Panc1 (cell line): ENCODE results near the gene MGAT4A. TPM values are rescaled to one million over a fixed set of nuclear protein-coding genes. Genes with fewer than 3 reads are reported as not detected.

Source experiments
- ATAC-seq: fragments of 200-7000 bp; cut with Tn5 transposase; 2 replicates; pipeline ENCODE4 v1.9.1; 2020; ENCODE audit warnings: mild to moderate bottlenecking, moderate library complexity
- BruUV-seq: library from RNA; stranded (reverse); fragments of 400-500 nt; replicated peaks from 2 replicates; lab custom pipeline; 2021; lab: Mats Ljungman, UMichigan
- CTCF ChIA-PET: fragments of 300-600 bp; sonication (Branson Sonifier 250); formaldehyde crosslinking; loops from one replicate; lab custom pipeline; 2022; ENCODE audit warnings: antibody characterized with exemption; lab: Charles Lee
- POLR2A ChIA-PET: fragments of 300-600 bp; sonication (Branson Sonifier 250); formaldehyde crosslinking; loops from one replicate; lab custom pipeline; 2022; ENCODE audit warnings: antibody characterized with exemption; lab: Charles Lee
- DNase-seq: peaks from one replicate; pipeline ENCODE4 v3.0.0-alpha.2; 2010; ENCODE audit warnings: low read depth, low spot score
- H3K27ac ChIP-seq: 2 replicates; pipeline ENCODE4 v1.5.1; 2011; ENCODE audit warnings: mild to moderate bottlenecking, low read length, inconsistent platforms
- H3K27me3 ChIP-seq: fragments of 200-500 bp; sonication (Bioruptor generic); 2 replicates; pipeline ENCODE4 v1.6.0; 2014; ENCODE audit warnings: low read length, inconsistent platforms; ENCODE audit not compliant: control insufficient read depth, insufficient read depth
- H3K36me3 ChIP-seq: fragments of 200-500 bp; sonication (Bioruptor generic); 2 replicates; pipeline ENCODE4 v1.5.1; 2014; ENCODE audit warnings: inconsistent platforms, mild to moderate bottlenecking, low read length, moderate library complexity; ENCODE audit not compliant: control insufficient read depth, insufficient read depth
- H3K4me1 ChIP-seq: 2 replicates; pipeline ENCODE4 v1.5.1; 2011; ENCODE audit warnings: inconsistent platforms, mild to moderate bottlenecking, low read length, moderate library complexity; ENCODE audit not compliant: control insufficient read depth, insufficient read depth
- H3K4me3 ChIP-seq, 2 experiments: 2 replicates each; pipeline ENCODE4 v1.5.1; 2011 to 2012; ENCODE audit warnings: low read depth in 2 of 2, low read length in 2 of 2, mild to moderate bottlenecking in 2 of 2, inconsistent platforms in 1 of 2, moderate library complexity in 1 of 2
- H3K9me3 ChIP-seq: fragments of 200-500 bp; sonication (Bioruptor generic); 2 replicates; pipeline ENCODE4 v1.5.1; 2014; ENCODE audit warnings: low read depth, mild to moderate bottlenecking, inconsistent platforms, low read length, moderate library complexity; ENCODE audit not compliant: control insufficient read depth, insufficient read depth
- POLR2AphosphoS5 ChIP-seq: IDR thresholded peaks from 2 replicates; pipeline ENCODE4 v1.6.1; 2012; ENCODE audit warnings: mild to moderate bottlenecking, low read depth, low read length, moderate library complexity
- SIN3A ChIP-seq: IDR thresholded peaks from 2 replicates; pipeline ENCODE4 v1.6.1; 2012; ENCODE audit warnings: low read depth, mild to moderate bottlenecking, low read length, moderate library complexity, borderline replicate concordance; ENCODE audit not compliant: insufficient read depth
- TCF7L2 ChIP-seq: IDR thresholded peaks from 2 replicates; pipeline ENCODE4 v1.6.1; 2011; ENCODE audit warnings: mild to moderate bottlenecking, low read depth, low read length, inconsistent platforms
- in situ Hi-C: cut with HindIII; loops from 2 replicates; pipeline ENCODE4 v1.10.0; 2016; ENCODE audit warnings: low sequenced_read_pairs, low pct_unique_long_range_greater_than_20kb
- intact Hi-C: fragments of 100-400 bp; cut with micrococcal nuclease; formaldehyde crosslinking; loops from one replicate; pipeline ENCODE4 v1.10.0; 2022; ENCODE audit not compliant: unreplicated experiment
- total RNA-seq: library from RNA; stranded (reverse); gene quantifications from one replicate; pipeline ENCODE4 v1.2.1, GENCODE V29; 2021; ENCODE audit not compliant: unreplicated experiment
- TF ChIP-seq, protein P1 (sequence below): fragments of 450-650 bp; IDR thresholded peaks from 2 replicates; pipeline ENCODE4 v1.5.1; 2017; ENCODE audit warnings: mild to moderate bottlenecking
- TF ChIP-seq, protein P2 (sequence below), 2 experiments: IDR thresholded peaks; 2 replicates each; pipeline ENCODE4 v1.6.1; 2011 to 2012; ENCODE audit warnings: low read depth in 2 of 2, control low read depth in 1 of 2, low read length in 1 of 2, mild to moderate bottlenecking in 1 of 2, moderate library complexity in 1 of 2; ENCODE audit not compliant: insufficient read depth in 1 of 2

The MGAT4A gene
- total RNA-seq, 1 experiment from 2014 or later: 4.4 TPM

DNA sequence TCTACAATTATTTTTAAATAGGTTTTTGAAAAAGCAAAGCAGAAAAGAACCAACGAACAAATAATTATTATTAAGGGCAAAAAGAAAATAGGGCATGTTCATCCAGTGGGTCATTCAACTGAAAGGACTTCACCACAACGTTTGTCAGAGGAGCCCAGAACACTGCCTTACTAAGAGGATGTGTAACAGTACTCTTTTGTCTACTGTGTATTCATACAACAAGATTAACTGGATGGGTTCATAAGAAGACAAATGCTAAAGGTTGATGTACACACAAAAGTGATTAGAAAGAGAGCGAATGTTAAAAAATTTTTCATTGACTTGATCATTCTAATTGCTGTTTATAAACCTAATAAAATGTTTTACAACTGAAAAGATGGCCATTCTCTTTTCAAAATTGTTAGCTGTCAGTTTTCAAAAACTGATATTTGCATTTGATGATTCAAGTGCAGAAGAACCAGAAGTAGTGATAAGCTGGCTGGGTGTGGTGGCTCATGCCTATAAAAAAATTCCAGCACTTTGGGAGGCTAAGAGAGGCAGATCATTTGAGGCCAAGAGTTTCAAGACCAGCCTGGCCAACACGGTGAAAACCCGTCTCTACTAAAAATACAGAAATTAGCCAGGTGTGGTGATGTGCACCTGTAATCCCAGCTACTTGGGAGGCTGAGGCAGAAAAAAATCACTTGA, 33.1 kb downstream of the MGAT4A start:
- Histone ChIP-seq H3K9me3 (no peaks in the 10 kb centered on the region), H3K36me3 (no peaks in the 10 kb centered on the region), H3K4me3 (no peak overlapping the region), H3K27me3 (no peaks in the 10 kb centered on the region; the same call in 1 of the 2 replicates), H3K4me1 (no peaks in the 10 kb centered on the region), H3K27ac (no peak overlapping the region)
- in situ Hi-C loops: no loop called here
- intact Hi-C loops: no loop called here
- TF ChIP-seq TCF7L2: no peak
- TF ChIP-seq, protein P1, sequence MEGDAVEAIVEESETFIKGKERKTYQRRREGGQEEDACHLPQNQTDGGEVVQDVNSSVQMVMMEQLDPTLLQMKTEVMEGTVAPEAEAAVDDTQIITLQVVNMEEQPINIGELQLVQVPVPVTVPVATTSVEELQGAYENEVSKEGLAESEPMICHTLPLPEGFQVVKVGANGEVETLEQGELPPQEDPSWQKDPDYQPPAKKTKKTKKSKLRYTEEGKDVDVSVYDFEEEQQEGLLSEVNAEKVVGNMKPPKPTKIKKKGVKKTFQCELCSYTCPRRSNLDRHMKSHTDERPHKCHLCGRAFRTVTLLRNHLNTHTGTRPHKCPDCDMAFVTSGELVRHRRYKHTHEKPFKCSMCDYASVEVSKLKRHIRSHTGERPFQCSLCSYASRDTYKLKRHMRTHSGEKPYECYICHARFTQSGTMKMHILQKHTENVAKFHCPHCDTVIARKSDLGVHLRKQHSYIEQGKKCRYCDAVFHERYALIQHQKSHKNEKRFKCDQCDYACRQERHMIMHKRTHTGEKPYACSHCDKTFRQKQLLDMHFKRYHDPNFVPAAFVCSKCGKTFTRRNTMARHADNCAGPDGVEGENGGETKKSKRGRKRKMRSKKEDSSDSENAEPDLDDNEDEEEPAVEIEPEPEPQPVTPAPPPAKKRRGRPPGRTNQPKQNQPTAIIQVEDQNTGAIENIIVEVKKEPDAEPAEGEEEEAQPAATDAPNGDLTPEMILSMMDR: no peak
- no peak for TF ChIP-seq POLR2AphosphoS5
- no peak for TF ChIP-seq SIN3A
- TF ChIP-seq, protein P2, sequence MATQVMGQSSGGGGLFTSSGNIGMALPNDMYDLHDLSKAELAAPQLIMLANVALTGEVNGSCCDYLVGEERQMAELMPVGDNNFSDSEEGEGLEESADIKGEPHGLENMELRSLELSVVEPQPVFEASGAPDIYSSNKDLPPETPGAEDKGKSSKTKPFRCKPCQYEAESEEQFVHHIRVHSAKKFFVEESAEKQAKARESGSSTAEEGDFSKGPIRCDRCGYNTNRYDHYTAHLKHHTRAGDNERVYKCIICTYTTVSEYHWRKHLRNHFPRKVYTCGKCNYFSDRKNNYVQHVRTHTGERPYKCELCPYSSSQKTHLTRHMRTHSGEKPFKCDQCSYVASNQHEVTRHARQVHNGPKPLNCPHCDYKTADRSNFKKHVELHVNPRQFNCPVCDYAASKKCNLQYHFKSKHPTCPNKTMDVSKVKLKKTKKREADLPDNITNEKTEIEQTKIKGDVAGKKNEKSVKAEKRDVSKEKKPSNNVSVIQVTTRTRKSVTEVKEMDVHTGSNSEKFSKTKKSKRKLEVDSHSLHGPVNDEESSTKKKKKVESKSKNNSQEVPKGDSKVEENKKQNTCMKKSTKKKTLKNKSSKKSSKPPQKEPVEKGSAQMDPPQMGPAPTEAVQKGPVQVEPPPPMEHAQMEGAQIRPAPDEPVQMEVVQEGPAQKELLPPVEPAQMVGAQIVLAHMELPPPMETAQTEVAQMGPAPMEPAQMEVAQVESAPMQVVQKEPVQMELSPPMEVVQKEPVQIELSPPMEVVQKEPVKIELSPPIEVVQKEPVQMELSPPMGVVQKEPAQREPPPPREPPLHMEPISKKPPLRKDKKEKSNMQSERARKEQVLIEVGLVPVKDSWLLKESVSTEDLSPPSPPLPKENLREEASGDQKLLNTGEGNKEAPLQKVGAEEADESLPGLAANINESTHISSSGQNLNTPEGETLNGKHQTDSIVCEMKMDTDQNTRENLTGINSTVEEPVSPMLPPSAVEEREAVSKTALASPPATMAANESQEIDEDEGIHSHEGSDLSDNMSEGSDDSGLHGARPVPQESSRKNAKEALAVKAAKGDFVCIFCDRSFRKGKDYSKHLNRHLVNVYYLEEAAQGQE (IDR thresholded peaks at IDR 0.05; ENCODE audit: insufficient read depth in 1 of 2, low read depth in 2 of 2, low read length in 1 of 2): no peak
- ChIA-PET CTCF (no interaction called here), POLR2A (no interaction called here)
- BruUV-seq: no TSS peak
- no peak for DNase-seq
- no peak for ATAC-seq

DNA sequence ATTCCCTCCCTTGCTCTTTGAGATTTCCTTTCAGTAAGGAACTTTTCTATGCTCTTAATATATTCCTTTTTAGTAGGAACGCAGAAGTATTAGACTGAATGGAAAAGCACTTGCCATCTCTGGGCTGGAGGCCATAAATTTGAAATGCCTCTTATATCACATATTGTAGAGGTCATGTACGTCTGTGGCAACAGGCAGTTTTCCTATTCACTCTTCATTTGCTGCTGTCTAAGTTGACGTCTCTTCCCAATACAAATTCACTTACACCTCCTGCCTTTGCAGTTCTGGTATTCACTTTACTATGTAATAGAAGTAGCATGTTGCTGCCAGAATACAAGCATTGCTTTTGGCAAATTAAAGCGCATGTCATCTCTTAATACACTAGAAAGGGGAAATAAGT, 34.7 kb downstream of the MGAT4A start:
- intact Hi-C loops (no loop called here), in situ Hi-C loops (no loop called here)
- DNase-seq (no peak), ATAC-seq (no peak)
- Histone ChIP-seq H3K4me1 (no peaks in the 10 kb centered on the region), H3K36me3 (no peaks in the 10 kb centered on the region), H3K9me3 (no peaks in the 10 kb centered on the region), H3K4me3 (no peak overlapping the region), H3K27me3 (no peaks in the 10 kb centered on the region; the same call in 1 of the 2 replicates), H3K27ac (no peak overlapping the region)
- TF ChIP-seq POLR2AphosphoS5 (no peak), SIN3A (no peak), TCF7L2 (no peak)
- TF ChIP-seq, protein P2 (IDR thresholded peaks at IDR 0.05; ENCODE audit: insufficient read depth in 1 of 2, low read depth in 2 of 2, low read length in 1 of 2): no peak
- TF ChIP-seq, protein P1: no peak
- POLR2A ChIA-PET: no interaction called here
- CTCF ChIA-PET: no interaction called here
- BruUV-seq: no TSS peak
